ENCODE data around the gene ADGRL3.

The ADGRL3 gene

DNA sequence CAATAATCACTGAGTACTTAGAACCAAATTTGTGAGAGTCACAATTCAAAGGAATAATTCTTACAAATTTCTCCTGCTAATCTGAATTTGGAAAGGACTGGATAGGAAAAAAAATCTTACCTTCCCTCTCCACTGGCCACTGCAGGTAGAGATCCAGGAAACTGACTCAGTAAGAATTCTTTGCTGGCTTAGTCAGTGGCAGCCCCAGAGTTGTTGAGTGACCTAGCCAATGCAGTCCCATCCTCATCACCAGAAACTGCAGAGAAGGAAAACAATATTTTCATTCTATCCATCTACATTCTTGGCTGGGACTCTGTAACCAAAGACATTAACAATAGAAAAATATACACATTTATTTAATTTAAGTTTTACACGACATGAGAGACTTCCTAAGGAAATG lies 572.0 kb downstream of the ADGRL3 start:
- H3K4me3 ChIP-seq (ENCODE audit: low read depth, low read length), result no peak overlapping the region
- TF ChIP-seq, protein P1, sequence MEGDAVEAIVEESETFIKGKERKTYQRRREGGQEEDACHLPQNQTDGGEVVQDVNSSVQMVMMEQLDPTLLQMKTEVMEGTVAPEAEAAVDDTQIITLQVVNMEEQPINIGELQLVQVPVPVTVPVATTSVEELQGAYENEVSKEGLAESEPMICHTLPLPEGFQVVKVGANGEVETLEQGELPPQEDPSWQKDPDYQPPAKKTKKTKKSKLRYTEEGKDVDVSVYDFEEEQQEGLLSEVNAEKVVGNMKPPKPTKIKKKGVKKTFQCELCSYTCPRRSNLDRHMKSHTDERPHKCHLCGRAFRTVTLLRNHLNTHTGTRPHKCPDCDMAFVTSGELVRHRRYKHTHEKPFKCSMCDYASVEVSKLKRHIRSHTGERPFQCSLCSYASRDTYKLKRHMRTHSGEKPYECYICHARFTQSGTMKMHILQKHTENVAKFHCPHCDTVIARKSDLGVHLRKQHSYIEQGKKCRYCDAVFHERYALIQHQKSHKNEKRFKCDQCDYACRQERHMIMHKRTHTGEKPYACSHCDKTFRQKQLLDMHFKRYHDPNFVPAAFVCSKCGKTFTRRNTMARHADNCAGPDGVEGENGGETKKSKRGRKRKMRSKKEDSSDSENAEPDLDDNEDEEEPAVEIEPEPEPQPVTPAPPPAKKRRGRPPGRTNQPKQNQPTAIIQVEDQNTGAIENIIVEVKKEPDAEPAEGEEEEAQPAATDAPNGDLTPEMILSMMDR (IDR thresholded peaks at IDR 0.05; ENCODE audit: insufficient read depth, low read depth, low read length, missing control alignments), result no peak
- DNase-seq (ENCODE audit: low read depth), result no peak

GRCh38 chr4:61773655-61774245 lies 573.6 kb downstream of the ADGRL3 start:
- TF ChIP-seq, protein P1 (IDR thresholded peaks at IDR 0.05; ENCODE audit: insufficient read depth, low read depth, low read length, missing control alignments), result no peak
- DNase-seq (ENCODE audit: low read depth), result no peak
- H3K4me3 ChIP-seq (ENCODE audit: low read depth, low read length), result no peak overlapping the region

DNA sequence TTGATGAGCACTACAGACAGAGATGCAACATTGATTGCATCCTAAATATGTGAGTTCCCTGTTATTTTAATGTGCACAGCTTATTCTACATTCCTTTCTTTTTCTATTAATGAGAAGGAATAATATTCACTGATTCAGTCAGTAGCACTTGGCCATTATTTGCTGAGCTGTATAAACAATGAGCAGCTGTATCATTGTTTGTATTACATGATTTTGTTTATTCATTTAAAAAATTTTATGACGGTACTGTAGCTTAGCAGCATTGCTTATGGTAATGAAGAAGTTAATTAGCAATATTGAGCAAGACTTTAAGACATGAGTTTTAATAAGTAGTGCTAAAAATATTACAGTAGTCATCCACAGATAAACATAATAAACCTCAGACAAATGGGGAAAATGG lies 582.0 kb downstream of the ADGRL3 start:
- DNase-seq (ENCODE audit: low read depth), result no peak
- TF ChIP-seq, protein P1 (IDR thresholded peaks at IDR 0.05; ENCODE audit: insufficient read depth, low read depth, low read length, missing control alignments), result no peak
- H3K4me3 ChIP-seq (ENCODE audit: low read depth, low read length), result no peak overlapping the region

DNA sequence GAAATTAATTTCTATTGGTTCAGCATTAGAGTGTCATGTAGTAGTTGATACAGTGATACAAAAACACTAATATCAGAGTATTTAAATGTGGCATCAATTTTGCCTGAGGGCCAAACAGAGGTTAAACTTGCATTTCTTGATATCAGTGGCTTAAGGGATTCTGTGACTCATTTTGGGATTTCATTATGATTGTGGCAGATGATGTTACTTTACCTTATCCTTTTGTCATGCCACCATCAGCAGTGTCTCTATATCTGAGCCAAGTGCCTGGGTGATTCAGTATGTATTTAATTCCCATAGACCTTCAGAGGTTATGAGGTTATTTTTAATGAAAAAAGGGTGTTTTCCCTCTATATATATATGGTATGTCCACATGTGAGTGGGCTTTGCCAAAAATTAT lies 582.9 kb downstream of the ADGRL3 start:
- no peak overlapping the region for H3K4me3 ChIP-seq (ENCODE audit: low read depth, low read length)
- peak; percentile 9 for DNase-seq (ENCODE audit: low read depth)
- TF ChIP-seq, protein P1 (IDR thresholded peaks at IDR 0.05; ENCODE audit: insufficient read depth, low read depth, low read length, missing control alignments), result no peak

DNA sequence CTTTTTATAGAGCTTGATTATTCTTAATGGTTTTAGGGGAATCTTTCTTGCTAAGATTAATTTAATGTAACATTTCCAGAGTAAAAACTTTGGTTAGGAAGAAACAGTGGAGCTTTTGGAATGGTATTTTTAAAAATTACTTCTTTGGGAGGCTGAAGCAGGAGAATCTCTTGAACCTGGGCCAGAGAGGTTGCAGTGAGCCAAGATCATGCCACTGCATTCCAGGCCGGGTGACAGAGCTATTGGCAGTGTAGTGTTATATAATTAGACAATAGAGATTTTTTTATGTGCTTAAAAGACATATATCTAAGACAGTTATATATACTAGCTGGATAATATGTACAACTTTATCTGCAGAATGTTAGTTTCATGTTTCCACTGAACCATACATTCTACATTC lies 585.6 kb downstream of the ADGRL3 start:
- TF ChIP-seq, protein P1 (IDR thresholded peaks at IDR 0.05; ENCODE audit: insufficient read depth, low read depth, low read length, missing control alignments), result no peak
- DNase-seq (ENCODE audit: low read depth), result no peak

DNA sequence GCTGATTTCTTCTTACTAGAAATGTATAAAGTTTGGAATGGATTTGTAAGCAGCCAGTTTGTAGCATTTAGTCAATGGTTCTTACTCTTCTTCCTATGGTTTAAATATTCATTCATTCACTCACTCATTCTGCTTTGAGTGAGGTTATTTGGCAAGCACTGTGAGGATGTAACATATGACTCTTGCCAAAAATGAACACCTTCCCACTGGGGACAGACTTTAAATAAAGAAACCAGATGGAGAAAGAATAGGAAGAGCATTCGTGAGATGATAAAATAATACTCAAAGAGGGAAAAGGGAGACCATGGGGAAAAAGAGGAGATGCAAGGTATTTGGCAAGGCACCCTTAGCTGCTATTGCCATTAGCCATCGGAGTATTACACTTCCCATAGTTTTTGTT lies 586.1 kb downstream of the ADGRL3 start:
- H3K4me3 ChIP-seq (ENCODE audit: low read depth, low read length), result no peak overlapping the region
- TF ChIP-seq, protein P1 (IDR thresholded peaks at IDR 0.05; ENCODE audit: insufficient read depth, low read depth, low read length, missing control alignments), result no peak
- DNase-seq (ENCODE audit: low read depth), result no peak

More for the DNA sequence above, 585.6 kb downstream of the ADGRL3 start:
- no peak overlapping the region for H3K4me3 ChIP-seq (ENCODE audit: low read depth, low read length)

DNA sequence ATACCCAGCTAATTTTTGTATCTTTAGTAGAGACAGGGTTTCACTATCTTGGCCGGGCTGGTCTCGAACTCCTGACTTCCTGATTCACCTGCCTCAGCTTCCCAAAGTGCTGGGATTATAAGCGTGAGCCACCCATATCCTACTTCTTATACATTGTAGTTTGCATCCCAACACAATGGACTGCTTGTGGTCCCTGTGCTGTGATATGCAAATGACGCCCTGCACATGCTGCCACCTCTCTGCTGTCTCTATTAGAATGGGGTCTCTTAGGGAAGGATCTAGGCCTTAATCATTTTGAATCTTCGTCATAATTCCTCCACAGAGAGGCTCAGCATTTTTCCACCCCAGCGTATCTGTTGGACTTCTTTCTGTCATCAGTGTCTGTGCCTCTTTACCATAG lies 595.9 kb downstream of the ADGRL3 start:
- TF ChIP-seq, protein P1 (IDR thresholded peaks at IDR 0.05; ENCODE audit: insufficient read depth, low read depth, low read length, missing control alignments), result no peak
- H3K4me3 ChIP-seq (ENCODE audit: low read depth, low read length), result no peak overlapping the region
- DNase-seq (ENCODE audit: low read depth), result no peak
